ENCODE measurements around the gene TREML4.

Gene TREML4

GRCh38 chr6:41278699-41279405 is 50.7 kb downstream of the TREML4 start:
- no peaks in the 10 kb centered on the region for H3K27me3 ChIP-seq (ENCODE audit: insufficient read depth, low read length, poor library complexity)
- no peak overlapping the region for H3K9ac ChIP-seq (ENCODE audit: low read depth, low read length)
- H2AFZ ChIP-seq (ENCODE audit: low read depth, low read length): no peak overlapping the region
- no peak overlapping the region for H3K4me2 ChIP-seq (ENCODE audit: insufficient read depth, low read length)
- H3K79me2 ChIP-seq (ENCODE audit: insufficient read depth, low read length): no peaks in the 10 kb centered on the region
- H3K4me3 ChIP-seq (ENCODE audit: low read depth in 1 of 2, low read length in 2 of 2): no peak overlapping the region
- no peaks in the 10 kb centered on the region for H3K36me3 ChIP-seq (ENCODE audit: insufficient read depth, low read length)
- H3K4me1 ChIP-seq (ENCODE audit: insufficient read depth, low read length): peaks cover 10% of the 10 kb centered on the region
- peak; percentile 92 for ATAC-seq (ENCODE audit: insufficient read depth, low read depth)
- H3K9me3 ChIP-seq (ENCODE audit: insufficient read depth, low read length, severe bottlenecking): no peaks in the 10 kb centered on the region
- no peak overlapping the region for H3K27ac ChIP-seq (ENCODE audit: low read length)
- TF ChIP-seq CTCF (IDR thresholded peaks at IDR 0.05; ENCODE audit: borderline replicate concordance, extremely low read depth, low read length, poor library complexity, severe bottlenecking): peak; percentile 82
- no peak for TF ChIP-seq EZH2 (IDR thresholded peaks at IDR 0.05; ENCODE audit: borderline replicate concordance, low read depth, low read length, severe bottlenecking)
- peak; percentile 86 for DNase-seq
- no peaks in the 10 kb centered on the region for H4K20me1 ChIP-seq (ENCODE audit: insufficient read depth, low read length)

GRCh38 chr6:41280381-41281057 is 52.4 kb downstream of the TREML4 start:
- Histone ChIP-seq H3K36me3 (ENCODE audit: insufficient read depth, low read length) (no peaks in the 10 kb centered on the region), H3K4me2 (ENCODE audit: insufficient read depth, low read length) (no peak overlapping the region), H3K27ac (ENCODE audit: low read length) (no peak overlapping the region), H3K9ac (ENCODE audit: low read depth, low read length) (no peak overlapping the region), H3K27me3 (ENCODE audit: insufficient read depth, low read length, poor library complexity) (no peaks in the 10 kb centered on the region), H3K4me3 (ENCODE audit: low read depth in 1 of 2, low read length in 2 of 2) (no peak overlapping the region), H4K20me1 (ENCODE audit: insufficient read depth, low read length) (no peaks in the 10 kb centered on the region), H3K4me1 (ENCODE audit: insufficient read depth, low read length) (peaks cover 10% of the 10 kb centered on the region), H2AFZ (ENCODE audit: low read depth, low read length) (no peak overlapping the region), H3K9me3 (ENCODE audit: insufficient read depth, low read length, severe bottlenecking) (no peaks in the 10 kb centered on the region), H3K79me2 (ENCODE audit: insufficient read depth, low read length) (no peaks in the 10 kb centered on the region)
- TF ChIP-seq CTCF (IDR thresholded peaks at IDR 0.05; ENCODE audit: borderline replicate concordance, extremely low read depth, low read length, poor library complexity, severe bottlenecking): no peak
- no peak for TF ChIP-seq EZH2 (IDR thresholded peaks at IDR 0.05; ENCODE audit: borderline replicate concordance, low read depth, low read length, severe bottlenecking)
- no peak for DNase-seq
- ATAC-seq (ENCODE audit: insufficient read depth, low read depth): no peak

GRCh38 chr6:41283600-41283999 is 55.5 kb downstream of the TREML4 start:
- Histone ChIP-seq H3K36me3 (ENCODE audit: insufficient read depth, low read length) (no peaks in the 10 kb centered on the region), H3K9me3 (ENCODE audit: insufficient read depth, low read length, severe bottlenecking) (no peaks in the 10 kb centered on the region), H3K4me3 (ENCODE audit: low read depth in 1 of 2, low read length in 2 of 2) (no peak overlapping the region), H3K79me2 (ENCODE audit: insufficient read depth, low read length) (no peaks in the 10 kb centered on the region), H3K27me3 (ENCODE audit: insufficient read depth, low read length, poor library complexity) (no peaks in the 10 kb centered on the region), H2AFZ (ENCODE audit: low read depth, low read length) (no peak overlapping the region), H3K9ac (ENCODE audit: low read depth, low read length) (no peak overlapping the region), H3K27ac (ENCODE audit: low read length) (no peak overlapping the region), H3K4me2 (ENCODE audit: insufficient read depth, low read length) (no peak overlapping the region), H4K20me1 (ENCODE audit: insufficient read depth, low read length) (no peaks in the 10 kb centered on the region), H3K4me1 (ENCODE audit: insufficient read depth, low read length) (peaks cover 9% of the 10 kb centered on the region)
- TF ChIP-seq CTCF (IDR thresholded peaks at IDR 0.05; ENCODE audit: borderline replicate concordance, extremely low read depth, low read length, poor library complexity, severe bottlenecking): no peak
- no peak for TF ChIP-seq EZH2 (IDR thresholded peaks at IDR 0.05; ENCODE audit: borderline replicate concordance, low read depth, low read length, severe bottlenecking)
- ATAC-seq (ENCODE audit: insufficient read depth, low read depth): no peak
- DNase-seq: no peak
